ENCODE data around the gene SGCG.
"Not testable (repeated sequence)": the region's sequence is repeated elsewhere in the genome, so short reads cannot be mapped to it uniquely, and the experiment has no call there.

SGCG gene

DNA sequence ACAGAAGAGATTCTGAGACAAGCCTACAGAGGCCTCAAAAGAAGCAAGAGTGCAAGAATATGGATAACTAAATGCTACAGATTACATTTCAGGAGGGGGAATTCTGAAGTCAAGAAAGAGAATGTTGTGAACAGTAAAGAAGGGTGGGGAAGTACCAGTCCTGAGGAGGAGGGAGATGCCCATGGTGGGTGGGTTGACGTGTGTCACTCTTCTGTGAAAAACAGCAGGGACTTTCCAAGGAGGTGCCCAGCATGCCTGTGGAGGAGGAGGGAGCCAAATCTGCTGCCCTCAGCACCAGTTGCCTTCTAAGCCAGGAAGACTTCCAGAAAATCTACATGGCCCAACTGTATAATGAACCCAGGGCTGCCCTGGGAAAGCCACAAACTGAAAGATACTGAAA is 87.7 kb downstream of the SGCG start:
- Histone ChIP-seq H3K9ac (ENCODE audit: low read depth, low read length) (no peak overlapping the region), H3K36me3 (ENCODE audit: insufficient read depth, low read length) (no peaks in the 10 kb centered on the region), H3K4me1 (ENCODE audit: insufficient read depth, low read length) (no peaks in the 10 kb centered on the region), H3K9me3 (ENCODE audit: control insufficient read depth, insufficient read depth, low read length) (no peaks in the 10 kb centered on the region)

DNA sequence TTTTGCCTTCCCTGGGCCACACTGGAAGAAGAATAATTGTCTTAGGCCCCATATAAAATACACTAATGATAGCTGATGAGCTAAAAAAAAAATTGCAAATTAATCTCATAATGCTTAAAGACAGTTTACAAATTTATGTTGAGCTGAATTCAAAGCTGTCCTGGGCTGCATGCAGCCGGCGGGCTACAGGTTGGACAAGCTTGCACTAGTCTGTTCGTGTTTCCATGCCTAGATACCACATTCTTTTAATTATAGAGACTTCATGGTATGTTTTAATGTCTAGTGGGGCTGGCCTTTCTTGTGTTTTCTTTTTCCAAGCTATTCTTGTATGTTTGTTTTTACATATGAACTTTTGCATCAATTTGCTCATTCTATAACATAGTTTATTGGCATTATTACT is 90.6 kb downstream of the SGCG start:
- Histone ChIP-seq H3K9ac (ENCODE audit: low read depth, low read length) (no peak overlapping the region), H3K9me3 (ENCODE audit: control insufficient read depth, insufficient read depth, low read length) (no peaks in the 10 kb centered on the region), H3K36me3 (ENCODE audit: insufficient read depth, low read length) (no peaks in the 10 kb centered on the region), H3K4me1 (ENCODE audit: insufficient read depth, low read length) (no peaks in the 10 kb centered on the region)

DNA sequence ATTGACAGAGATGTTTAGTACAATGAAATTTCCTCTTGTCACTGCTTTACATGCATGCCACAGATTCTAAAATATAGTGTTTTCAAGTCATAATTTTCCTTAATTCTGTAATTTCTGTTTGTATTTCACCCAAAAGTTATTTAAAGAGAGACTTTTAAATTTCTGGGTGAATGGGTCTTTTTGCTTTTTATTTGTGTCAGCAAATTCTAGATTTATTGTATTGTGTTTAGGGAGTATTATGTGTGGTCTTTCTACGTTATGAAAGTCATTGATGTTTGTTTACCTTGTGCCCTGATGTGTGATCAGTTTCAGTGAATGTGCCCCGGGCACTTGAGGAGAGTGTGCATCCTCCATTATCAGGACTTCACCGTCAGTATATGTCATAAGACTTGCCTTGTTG is 92.7 kb downstream of the SGCG start:
- Histone ChIP-seq H3K36me3 (ENCODE audit: insufficient read depth, low read length) (no peaks in the 10 kb centered on the region), H3K9ac (ENCODE audit: low read depth, low read length) (no peak overlapping the region), H3K9me3 (ENCODE audit: control insufficient read depth, insufficient read depth, low read length) (no peaks in the 10 kb centered on the region), H3K4me1 (ENCODE audit: insufficient read depth, low read length) (no peaks in the 10 kb centered on the region)

DNA sequence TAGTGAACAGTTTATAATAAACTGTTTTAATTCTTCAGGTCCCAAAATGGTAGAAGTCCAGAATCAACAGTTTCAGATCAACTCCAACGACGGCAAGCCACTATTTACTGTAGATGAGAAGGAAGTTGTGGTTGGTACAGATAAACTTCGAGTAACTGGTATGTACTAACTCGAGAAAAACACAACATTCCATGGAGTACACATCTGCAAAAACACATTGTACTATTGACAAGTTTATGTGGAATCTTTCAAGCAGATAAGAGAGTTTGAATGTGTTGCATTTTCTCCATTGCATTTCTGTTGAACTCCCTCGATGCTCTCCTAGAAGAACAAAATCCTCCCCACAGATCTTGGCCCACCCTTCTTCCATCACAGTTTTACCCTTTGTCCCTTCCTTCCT is 98.5 kb downstream of the SGCG start:
- no peak overlapping the region for H3K9ac ChIP-seq (ENCODE audit: low read depth, low read length)
- H3K4me1 ChIP-seq (ENCODE audit: insufficient read depth, low read length) = no peaks in the 10 kb centered on the region
- no peaks in the 10 kb centered on the region for H3K36me3 ChIP-seq (ENCODE audit: insufficient read depth, low read length)
- no peaks in the 10 kb centered on the region for H3K9me3 ChIP-seq (ENCODE audit: control insufficient read depth, insufficient read depth, low read length)

DNA sequence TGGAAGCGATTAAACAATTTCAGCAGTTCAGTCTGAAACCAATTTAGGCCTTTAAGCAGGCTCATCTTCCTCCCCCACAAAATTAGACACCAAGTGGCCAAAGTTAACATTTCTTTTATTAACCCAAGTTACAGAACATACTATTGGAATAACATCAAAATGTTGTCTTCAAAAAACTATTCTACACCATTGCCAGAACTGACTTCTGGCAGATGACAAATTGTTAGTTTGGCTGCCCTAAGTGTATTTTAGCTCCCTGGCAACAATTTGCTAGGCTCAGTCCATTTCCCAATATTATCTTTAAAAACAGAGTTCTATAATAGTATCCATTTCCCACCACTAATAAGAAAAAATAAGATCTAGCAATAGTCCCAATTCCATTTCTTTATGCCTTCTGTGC is 107.8 kb downstream of the SGCG start:
- Histone ChIP-seq H3K9me3 (ENCODE audit: control insufficient read depth, insufficient read depth, low read length) (no peaks in the 10 kb centered on the region), H3K9ac (ENCODE audit: low read depth, low read length) (no peak overlapping the region), H3K4me1 (ENCODE audit: insufficient read depth, low read length) (no peaks in the 10 kb centered on the region), H3K36me3 (ENCODE audit: insufficient read depth, low read length) (no peaks in the 10 kb centered on the region)

DNA sequence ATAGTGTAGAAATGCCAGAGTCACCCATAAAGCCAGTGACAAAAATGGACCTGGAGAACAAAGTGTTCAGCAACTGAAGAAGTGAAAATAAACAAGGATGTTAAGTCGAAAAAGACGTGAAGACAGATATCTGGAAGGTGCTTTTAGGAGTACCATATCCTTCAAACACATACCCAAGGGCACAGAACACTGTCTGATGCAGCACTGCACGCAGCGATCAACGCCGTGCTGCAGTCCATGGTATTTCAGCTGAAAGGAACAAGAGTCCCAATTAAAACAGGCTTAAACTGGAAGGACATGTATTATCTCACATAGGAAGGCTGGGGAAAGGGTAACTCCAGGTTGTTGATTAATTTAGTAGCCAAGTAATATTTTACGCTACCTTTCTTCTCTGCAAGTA is 108.2 kb downstream of the SGCG start:
- H3K9ac ChIP-seq (ENCODE audit: low read depth, low read length) = no peak overlapping the region
- no peaks in the 10 kb centered on the region for H3K36me3 ChIP-seq (ENCODE audit: insufficient read depth, low read length)
- H3K4me1 ChIP-seq (ENCODE audit: insufficient read depth, low read length) = no peaks in the 10 kb centered on the region
- H3K9me3 ChIP-seq (ENCODE audit: control insufficient read depth, insufficient read depth, low read length) = no peaks in the 10 kb centered on the region

DNA sequence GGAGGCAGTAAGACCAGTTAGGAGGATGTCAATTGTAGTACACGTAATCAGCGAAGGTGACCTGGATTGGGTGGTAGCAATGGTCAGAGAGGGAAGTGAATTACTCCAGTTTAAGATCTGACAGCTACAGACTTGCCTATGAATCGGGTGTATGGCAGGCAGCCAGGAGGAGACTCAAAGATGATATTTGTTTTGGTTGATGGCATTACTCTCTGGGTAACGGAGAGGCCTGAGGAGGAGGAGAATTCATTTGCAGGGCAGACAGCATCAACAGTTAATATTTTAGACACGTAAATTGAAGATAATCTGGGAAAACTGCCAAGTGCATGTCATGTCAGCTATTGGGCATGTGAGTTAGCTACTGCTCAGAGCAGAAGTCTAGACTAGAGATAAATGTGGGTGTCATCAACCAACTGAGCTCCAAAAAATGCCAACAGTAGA is 109.2 kb downstream of the SGCG start:
- Histone ChIP-seq H3K36me3 (ENCODE audit: insufficient read depth, low read length) (no peaks in the 10 kb centered on the region), H3K9ac (ENCODE audit: low read depth, low read length) (no peak overlapping the region), H3K4me1 (ENCODE audit: insufficient read depth, low read length) (no peaks in the 10 kb centered on the region), H3K9me3 (ENCODE audit: control insufficient read depth, insufficient read depth, low read length) (no peaks in the 10 kb centered on the region)

DNA sequence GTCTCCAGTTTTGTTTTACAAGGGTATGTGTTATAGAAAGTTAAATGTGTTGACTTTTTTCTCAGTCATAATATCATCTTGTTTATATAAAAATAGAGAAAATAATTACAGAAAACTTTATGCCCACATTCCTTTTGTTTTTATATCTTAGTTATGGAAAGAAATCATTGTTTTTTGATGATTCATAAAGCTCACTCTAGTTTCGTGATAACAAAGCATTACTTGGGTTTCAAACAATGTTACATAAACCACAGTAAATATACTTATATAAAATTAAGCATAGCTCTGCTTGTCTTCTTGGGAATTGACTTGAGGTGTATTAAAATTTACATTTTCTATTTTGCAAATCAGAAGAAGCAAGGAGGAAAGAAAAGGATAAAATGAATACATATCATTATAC is 111.8 kb downstream of the SGCG start:
- Histone ChIP-seq H3K4me1 (ENCODE audit: insufficient read depth, low read length) (no peaks in the 10 kb centered on the region), H3K9ac (ENCODE audit: low read depth, low read length) (no peak overlapping the region), H3K36me3 (ENCODE audit: insufficient read depth, low read length) (no peaks in the 10 kb centered on the region), H3K9me3 (ENCODE audit: control insufficient read depth, insufficient read depth, low read length) (no peaks in the 10 kb centered on the region)

DNA sequence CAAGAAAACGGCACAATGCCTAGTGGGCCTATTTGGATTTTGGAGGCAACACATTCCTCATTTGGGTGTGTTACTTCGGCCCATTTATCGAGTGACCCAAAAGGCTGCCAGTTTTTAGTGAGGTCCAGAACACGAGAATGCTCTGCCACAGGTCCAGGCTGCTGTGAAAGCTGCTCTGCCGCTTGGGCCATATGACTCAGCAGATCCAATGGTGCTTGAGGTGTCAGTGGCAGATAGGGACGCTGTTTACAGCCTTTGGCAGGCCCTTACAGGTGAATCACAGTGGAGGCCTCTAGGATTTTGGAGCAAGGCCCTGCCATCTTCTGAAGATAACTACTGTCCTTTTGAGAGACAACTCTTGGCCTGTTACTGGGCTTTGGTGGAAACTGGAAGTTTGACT is 134.1 kb downstream of the SGCG start:
- H3K9me3 ChIP-seq (ENCODE audit: control insufficient read depth, insufficient read depth, low read length); H3K4me1 ChIP-seq (ENCODE audit: insufficient read depth, low read length); H3K36me3 ChIP-seq (ENCODE audit: insufficient read depth, low read length); H3K9ac ChIP-seq (ENCODE audit: low read depth, low read length): not testable (repeated sequence)

DNA sequence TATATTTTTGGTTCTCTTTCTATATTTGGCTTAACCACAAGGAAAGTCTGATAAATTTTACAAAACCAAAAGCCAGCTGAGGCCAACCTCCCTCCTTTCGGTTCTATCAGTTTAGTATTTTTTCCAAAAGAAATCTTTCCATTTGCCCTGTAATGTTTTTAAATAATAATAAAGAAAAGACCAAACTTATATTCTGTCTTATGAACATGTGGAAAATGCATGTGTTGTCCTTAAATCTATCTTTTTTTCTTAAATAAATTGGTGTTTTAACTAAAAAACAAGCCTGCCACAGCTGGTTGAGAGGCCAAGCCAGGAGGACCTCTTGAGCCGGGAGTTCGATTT is 139.1 kb downstream of the SGCG start:
- no peaks in the 10 kb centered on the region for H3K9me3 ChIP-seq (ENCODE audit: control insufficient read depth, insufficient read depth, low read length)
- no peaks in the 10 kb centered on the region for H3K36me3 ChIP-seq (ENCODE audit: insufficient read depth, low read length)
- peaks cover 4% of the 10 kb centered on the region; the same call in 1 of the 2 replicates for H3K4me1 ChIP-seq (ENCODE audit: insufficient read depth, low read length)
- no peak overlapping the region for H3K9ac ChIP-seq (ENCODE audit: low read depth, low read length)

DNA sequence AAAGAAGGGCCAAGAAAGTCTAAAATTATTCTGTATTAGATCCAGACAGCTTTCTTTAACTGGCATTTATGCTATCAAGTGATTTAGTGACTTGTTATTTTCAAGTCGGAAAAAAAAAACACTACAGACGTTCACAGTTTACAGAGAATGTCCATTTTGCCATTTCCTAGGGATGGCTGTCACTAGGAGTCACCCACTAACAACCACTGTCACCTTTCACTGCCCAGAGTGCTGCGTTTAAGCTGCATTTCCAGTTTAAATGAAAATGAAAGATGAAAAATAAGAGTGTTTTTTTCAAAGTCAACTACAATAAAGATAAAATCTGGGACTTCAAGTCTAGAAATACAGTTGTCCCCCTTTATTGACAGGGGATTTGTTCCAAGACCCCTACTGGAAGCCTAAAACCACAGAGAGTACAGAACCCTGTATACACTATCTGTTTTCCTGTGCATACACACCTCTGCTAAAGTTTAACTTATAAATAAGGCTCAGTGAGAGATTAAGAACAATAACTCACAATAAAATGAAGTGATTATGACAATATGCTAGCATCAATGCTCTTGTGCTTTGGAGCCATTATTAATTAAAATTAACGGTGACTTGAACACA is 140.3 kb downstream of the SGCG start:
- H3K9me3 ChIP-seq (ENCODE audit: control insufficient read depth, insufficient read depth, low read length) = no peaks in the 10 kb centered on the region
- peaks cover 4% of the 10 kb centered on the region; the same call in 1 of the 2 replicates for H3K4me1 ChIP-seq (ENCODE audit: insufficient read depth, low read length)
- no peak overlapping the region for H3K9ac ChIP-seq (ENCODE audit: low read depth, low read length)
- H3K36me3 ChIP-seq (ENCODE audit: insufficient read depth, low read length) = no peaks in the 10 kb centered on the region

DNA sequence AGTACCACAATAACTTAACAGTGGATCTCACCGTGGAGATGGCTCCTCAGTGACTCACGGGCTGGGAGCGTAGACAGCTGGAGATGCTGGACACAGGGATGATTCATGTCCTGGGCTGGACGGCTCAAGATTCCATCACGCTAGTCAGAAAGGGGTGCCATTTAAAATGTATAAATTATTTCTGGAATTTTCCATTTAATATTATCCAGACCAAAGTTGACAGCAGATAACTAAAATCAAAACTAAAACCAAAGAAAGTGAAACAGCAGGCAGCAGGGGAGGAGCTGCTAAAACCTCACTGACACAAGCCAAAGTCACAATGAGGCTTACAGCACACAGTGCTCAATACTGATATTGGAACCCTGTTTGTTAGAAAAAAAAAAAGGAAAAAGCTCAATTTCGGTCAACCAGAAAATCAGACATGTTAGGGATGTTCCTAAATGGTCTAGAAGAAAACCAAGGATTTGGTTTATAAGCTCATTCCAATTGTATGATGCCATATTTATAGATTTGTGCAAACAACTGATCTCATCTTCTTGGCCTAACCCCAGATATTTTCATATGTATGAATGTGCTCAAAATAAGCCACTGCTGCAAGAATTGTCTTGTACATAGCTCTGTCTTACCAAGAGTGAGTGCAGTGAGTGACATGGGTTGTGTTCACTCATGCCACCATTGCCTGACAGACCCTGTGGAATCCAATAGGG is 140.9 kb downstream of the SGCG start:
- Histone ChIP-seq H3K9ac (ENCODE audit: low read depth, low read length) (no peak overlapping the region), H3K36me3 (ENCODE audit: insufficient read depth, low read length) (no peaks in the 10 kb centered on the region), H3K9me3 (ENCODE audit: control insufficient read depth, insufficient read depth, low read length) (no peaks in the 10 kb centered on the region), H3K4me1 (ENCODE audit: insufficient read depth, low read length) (peaks cover 4% of the 10 kb centered on the region; the same call in 1 of the 2 replicates)

DNA sequence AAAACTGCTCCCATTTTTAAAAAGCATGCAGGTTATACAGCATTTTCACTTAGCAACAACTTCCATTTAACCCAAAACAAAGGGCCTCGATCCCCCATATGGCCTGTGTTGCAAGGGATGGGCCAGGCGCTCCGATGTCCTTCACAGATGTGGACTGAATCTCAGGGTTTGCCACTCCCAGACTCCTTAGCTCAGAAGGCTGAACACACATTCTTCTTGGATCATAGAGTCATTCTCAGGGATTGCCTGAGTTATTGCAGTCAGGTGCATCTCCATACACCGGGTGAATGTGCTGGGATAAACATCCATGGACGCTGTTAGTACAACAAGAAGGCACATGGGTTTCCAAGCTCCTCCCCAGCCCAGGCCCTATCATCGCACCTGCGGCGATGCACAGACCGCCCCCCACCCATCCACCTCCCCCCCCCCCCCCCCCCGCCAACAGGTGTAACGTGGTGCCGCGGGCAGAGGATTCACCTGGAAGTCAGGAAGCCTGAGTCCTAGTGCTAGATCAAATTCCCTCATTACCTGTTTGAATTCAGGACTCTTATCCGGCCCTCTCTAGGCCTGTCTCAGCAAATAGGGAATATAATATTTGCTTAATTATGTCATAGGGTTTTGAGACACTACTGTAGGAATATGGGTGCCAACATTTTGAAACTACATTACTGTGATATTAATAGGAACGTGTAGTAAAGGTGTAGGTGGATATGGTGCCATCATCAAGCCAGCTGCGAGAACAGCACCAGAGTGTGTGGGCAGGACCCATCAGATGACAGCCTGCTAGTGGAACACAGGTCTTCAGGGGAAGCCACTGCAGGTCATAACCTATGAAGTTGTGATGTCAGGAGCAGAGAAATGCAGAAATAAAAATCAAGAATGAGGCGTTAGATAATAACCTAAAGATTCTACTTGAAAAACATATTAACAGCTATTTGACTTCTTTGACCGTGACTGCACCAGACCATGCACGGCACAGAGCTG is 141.9 kb downstream of the SGCG start:
- Histone ChIP-seq H3K9me3 (ENCODE audit: control insufficient read depth, insufficient read depth, low read length) (no peaks in the 10 kb centered on the region), H3K9ac (ENCODE audit: low read depth, low read length) (no peak overlapping the region), H3K4me1 (ENCODE audit: insufficient read depth, low read length) (peaks cover 4% of the 10 kb centered on the region; the same call in 1 of the 2 replicates), H3K36me3 (ENCODE audit: insufficient read depth, low read length) (no peaks in the 10 kb centered on the region)

DNA sequence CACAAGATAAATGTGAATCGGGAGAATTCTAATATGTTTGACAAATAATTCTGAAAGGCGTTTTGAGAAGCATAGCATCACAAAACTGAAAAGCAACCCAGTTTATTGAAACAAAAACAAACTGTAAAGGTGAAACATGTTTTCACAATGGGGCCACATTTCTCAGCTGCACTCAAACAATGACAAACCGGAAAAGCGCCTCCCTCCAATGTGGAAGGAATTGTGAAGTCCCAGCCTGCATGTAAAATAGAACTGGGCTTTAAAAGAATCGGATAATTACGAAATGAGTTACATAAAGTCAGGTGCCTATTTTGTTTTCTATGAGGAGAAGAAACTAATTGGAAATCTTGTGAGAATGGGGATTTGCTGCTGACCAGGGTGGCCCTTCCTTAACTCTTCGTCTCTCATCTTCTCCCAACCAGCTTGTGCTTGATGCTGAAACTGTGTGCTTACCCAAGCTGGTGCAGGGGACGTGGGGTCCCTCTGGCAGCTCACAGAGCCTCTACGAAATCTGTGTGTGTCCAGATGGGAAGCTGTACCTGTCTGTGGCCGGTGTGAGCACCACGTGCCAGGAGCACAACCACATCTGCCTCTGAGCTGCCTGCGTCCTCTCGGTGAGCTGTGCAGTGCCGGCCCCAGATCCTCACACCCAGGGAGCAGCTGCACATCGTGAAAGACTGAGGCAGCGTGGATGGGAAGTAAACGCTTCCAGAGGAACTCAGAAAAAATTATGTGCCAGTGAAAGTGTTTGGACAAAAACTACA is 143.3 kb downstream of the SGCG start:
- peaks cover 4% of the 10 kb centered on the region; the same call in 1 of the 2 replicates for H3K4me1 ChIP-seq (ENCODE audit: insufficient read depth, low read length)
- no peak overlapping the region; the same call in 1 of the 2 replicates for H3K9ac ChIP-seq (ENCODE audit: low read depth, low read length)
- H3K36me3 ChIP-seq (ENCODE audit: insufficient read depth, low read length) = no peaks in the 10 kb centered on the region
- no peaks in the 10 kb centered on the region for H3K9me3 ChIP-seq (ENCODE audit: control insufficient read depth, insufficient read depth, low read length)
